ENCODE measurements around the gene CNPY2. TPM values are rescaled to one million over a fixed set of nuclear protein-coding genes. Genes with fewer than 3 reads are reported as not detected.
"Not testable (repeated sequence)": the region's sequence is repeated elsewhere in the genome, so short reads cannot be mapped to it uniquely, and the experiment has no call there.

Gene CNPY2
- total RNA-seq, 1 donor from 2014 or later: 169 TPM

GRCh38 chr12:56267443-56268071 is 48.2 kb downstream of the CNPY2 start:
- Mint-ChIP-seq H3K9me3 (no peaks in the 10 kb centered on the region), H3K27me3 (no peaks in the 10 kb centered on the region), H3K27ac (peak overlapping the region; percentile 73), H3K4me3 (peak overlapping the region; percentile 93), H3K4me1 (peaks cover 14% of the 10 kb centered on the region), H3K36me3 (ENCODE audit: low read depth) (peaks cover 21% of the 10 kb centered on the region)
- no peak for DNase-seq
- intact Hi-C loops (cut with micrococcal nuclease): loop anchor here (2.0 to 10.0 kb wide), 3 partner anchors 33 to 197 kb away; partner anchors contain the start of genes CNPY2, CS and SPRYD4

GRCh38 chr12:56266693-56267442 is 48.9 kb downstream of the CNPY2 start, which contains the start of gene COQ10A:
TSS of gene COQ10A (plus strand) at chr12:56266942. CDS start at chr12:56267119, 177 bp downstream.
- H3K36me3 Mint-ChIP-seq (ENCODE audit: low read depth): peaks cover 18% of the 10 kb centered on the region
- H3K4me3 Mint-ChIP-seq: peak within 1 kb of the TSS; percentile 93
- intact Hi-C loops (cut with micrococcal nuclease): loop anchor here (1.0 to 10.0 kb wide), 4 partner anchors 9 to 198 kb away; partner anchors contain the start of genes ANKRD52, CNPY2, CS and SPRYD4
- DNase-seq: peak; percentile 96
- no peaks in the 10 kb centered on the region for H3K9me3 Mint-ChIP-seq
- no peaks in the 10 kb centered on the region for H3K27me3 Mint-ChIP-seq
- H3K27ac Mint-ChIP-seq: peak within 1 kb of the TSS; percentile 94
- H3K4me1 Mint-ChIP-seq: peaks cover 14% of the 10 kb centered on the region

- Mint-ChIP-seq H3K4me1 (peaks cover 14% of the 10 kb centered on the region), H3K27ac (peak overlapping the region; percentile 94), H3K36me3 (ENCODE audit: low read depth) (peaks cover 12% of the 10 kb centered on the region), H3K4me3 (peak overlapping the region; percentile 93)
- not testable (repeated sequence) for DNase-seq, H3K9me3 Mint-ChIP-seq, H3K27me3 Mint-ChIP-seq
- intact Hi-C loops (cut with micrococcal nuclease): loop anchor here (1.0 to 10.0 kb wide), 4 partner anchors 8 to 199 kb away; partner anchors contain the start of genes ANKRD52, CNPY2, CS and SPRYD4
Observed at GRCh38 chr12:56266068-56266692, 49.6 kb downstream of the CNPY2 start.

GRCh38 chr12:56262955-56263354 is 52.8 kb downstream of the CNPY2 start:
- not testable (repeated sequence) for H3K27me3 Mint-ChIP-seq; H3K4me3 Mint-ChIP-seq; H3K27ac Mint-ChIP-seq; H3K9me3 Mint-ChIP-seq; H3K36me3 Mint-ChIP-seq (ENCODE audit: low read depth)
- DNase-seq: peak; percentile 64
- intact Hi-C loops (cut with micrococcal nuclease): loop anchor here (10.0 kb wide), 1 partner anchor 202 kb away; the partner anchor contains the start of gene SPRYD4
- H3K4me1 Mint-ChIP-seq: peaks cover 19% of the 10 kb centered on the region

GRCh38 chr12:56261503-56262232 is 54.1 kb downstream of the CNPY2 start:
- Mint-ChIP-seq H3K4me3 (no peak overlapping the region), H3K9me3 (no peaks in the 10 kb centered on the region), H3K36me3 (ENCODE audit: low read depth) (no peaks in the 10 kb centered on the region), H3K4me1 (peaks cover 19% of the 10 kb centered on the region), H3K27ac (no peak overlapping the region), H3K27me3 (no peaks in the 10 kb centered on the region)
- intact Hi-C loops (cut with micrococcal nuclease): loop anchor here (10.0 kb wide), 1 partner anchor 203 kb away; the partner anchor contains the start of gene SPRYD4
- no peak for DNase-seq

- Mint-ChIP-seq H3K27ac (no peak overlapping the region), H3K4me1 (peaks cover 19% of the 10 kb centered on the region), H3K27me3 (no peaks in the 10 kb centered on the region), H3K4me3 (no peak overlapping the region), H3K9me3 (no peaks in the 10 kb centered on the region), H3K36me3 (ENCODE audit: low read depth) (peaks cover 4% of the 10 kb centered on the region)
- no peak for DNase-seq
- intact Hi-C loops (cut with micrococcal nuclease): loop anchor here (10.0 kb wide), 1 partner anchor 204 kb away; the partner anchor contains the start of gene SPRYD4
Observed at GRCh38 chr12:56260921-56261320, 54.9 kb downstream of the CNPY2 start.

- intact Hi-C loops (cut with micrococcal nuclease): loop anchor here (10.0 kb wide), 1 partner anchor 204 kb away; the partner anchor contains the start of gene SPRYD4
- Mint-ChIP-seq H3K36me3 (ENCODE audit: low read depth) (peaks cover 6% of the 10 kb centered on the region), H3K27ac (no peak overlapping the region), H3K4me3 (no peak overlapping the region), H3K4me1 (peaks cover 17% of the 10 kb centered on the region), H3K9me3 (no peaks in the 10 kb centered on the region), H3K27me3 (no peaks in the 10 kb centered on the region)
- DNase-seq: no peak
Observed at GRCh38 chr12:56260380-56260779, 55.4 kb downstream of the CNPY2 start.

Other genes with a start within 250 kb of the CNPY2 start
- 0.14 and 0.57 TPM in 2 replicates for gene ERBB3, start 235.8 kb downstream of the CNPY2 start, total RNA-seq
- gene PA2G4, start 211.4 kb downstream of the CNPY2 start, total RNA-seq: 453 and 472 TPM in 2 replicates
- 3,831 and 3,993 TPM in 2 replicates for gene RPL41, start 199.4 kb downstream of the CNPY2 start, total RNA-seq
- 8.9 and 11.2 TPM in 2 replicates for gene ZC3H10, start 197.7 kb downstream of the CNPY2 start, total RNA-seq
- 155 and 158 TPM in 2 replicates for gene ESYT1, start 187.7 kb downstream of the CNPY2 start, total RNA-seq
- gene MYL6B, start 163.4 kb downstream of the CNPY2 start, total RNA-seq: 63.3 and 68.9 TPM in 2 replicates
- 717 and 752 TPM in 2 replicates for gene MYL6, start 157.6 kb downstream of the CNPY2 start, total RNA-seq
- 127 and 130 TPM in 2 replicates for gene SMARCC2, start 126.5 kb downstream of the CNPY2 start, total RNA-seq
- gene RNF41, start 94.1 kb downstream of the CNPY2 start, total RNA-seq: 39.8 and 41.1 TPM in 2 replicates
- gene NABP2, start 91.6 kb downstream of the CNPY2 start, total RNA-seq: 94.7 and 96.0 TPM in 2 replicates
- gene SLC39A5, start 85.9 kb downstream of the CNPY2 start, total RNA-seq: 0.86 and 1.6 TPM in 2 replicates
- 68.0 and 69.0 TPM in 2 replicates for gene ANKRD52, start 57.6 kb downstream of the CNPY2 start, total RNA-seq
- gene COQ10A, start 49.0 kb downstream of the CNPY2 start, total RNA-seq: 17.0 TPM in 2 replicates
- 311 and 317 TPM in 2 replicates for gene CS, start 15.7 kb downstream of the CNPY2 start, total RNA-seq
- 31.3 and 34.7 TPM in 2 replicates for gene PAN2, start 18.0 kb upstream of the CNPY2 start, total RNA-seq
- 36.0 and 36.9 TPM in 2 replicates for gene IL23A, start 22.9 kb upstream of the CNPY2 start, total RNA-seq
- gene STAT2, start 44.1 kb upstream of the CNPY2 start, total RNA-seq: 64.9 and 68.4 TPM in 2 replicates
- not detected in 2 replicates for gene APOF, start 46.9 kb upstream of the CNPY2 start, total RNA-seq
- 46.5 and 48.8 TPM in 2 replicates for gene TIMELESS, start 133.4 kb upstream of the CNPY2 start, total RNA-seq
- gene MIP, start 138.7 kb upstream of the CNPY2 start, total RNA-seq: not detected in 2 replicates
- gene SPRYD4, start 152.6 kb upstream of the CNPY2 start, total RNA-seq: 5.2 and 5.5 TPM in 2 replicates
- 1.9 and 2.4 TPM in 2 replicates for gene GLS2, start 172.2 kb upstream of the CNPY2 start, total RNA-seq
- gene RBMS2, start 205.8 kb upstream of the CNPY2 start, total RNA-seq: 4.1 and 5.8 TPM in 2 replicates